ENCODE results near the gene CES4A.

DNA sequence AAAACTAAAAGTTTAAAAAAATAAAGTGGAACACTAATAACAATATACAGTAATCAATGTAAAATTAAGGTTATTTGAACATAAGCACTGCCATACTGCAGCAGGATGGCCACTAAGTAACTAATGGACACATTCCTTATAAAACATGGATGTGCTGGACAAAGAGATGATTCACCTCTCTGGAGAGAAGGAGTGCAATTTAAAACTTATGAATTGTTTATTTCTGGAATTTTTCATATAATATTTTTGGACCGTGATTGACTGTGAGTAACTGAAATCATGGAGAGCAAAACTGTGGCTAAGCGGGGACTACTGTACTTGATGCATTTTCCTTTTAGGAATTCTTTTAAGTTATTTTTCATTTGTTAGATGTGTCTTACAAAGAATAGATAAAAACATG, 62.4 kb downstream of the CES4A start:
- TF ChIP-seq RFX5 (IDR thresholded peaks at IDR 0.05; ENCODE audit: low read depth, low read length), result no peak
- TF ChIP-seq ZNF354B (CRISPR knock-in tag; IDR thresholded peaks at IDR 0.05), result no peak
- no peak for TF ChIP-seq BRCA1 (CRISPR knock-in tag; IDR thresholded peaks at IDR 0.05)
- no peak for TF ChIP-seq ZMYM3 (CRISPR knock-in tag; IDR thresholded peaks at IDR 0.05)
